GM12878 (cell line): ENCODE results near the gene MAFF.

Experiments used
- FOXM1 ChIP-seq: IDR thresholded peaks from 2 replicates; pipeline ENCODE4 v1.6.1; 2012; ENCODE audit warnings: low read depth, mild to moderate bottlenecking, inconsistent platforms, low read length, moderate library complexity
- RAD21 ChIP-seq: IDR thresholded peaks from 2 replicates; pipeline ENCODE4 v1.6.1; 2011; ENCODE audit warnings: mild to moderate bottlenecking, low read depth, low read length, moderate library complexity; ENCODE audit not compliant: insufficient read depth
- TF ChIP-seq, protein P1 (sequence below), 3 experiments: IDR thresholded peaks in 2 of 3; conservative IDR thresholded peaks in 1 of 3; 2 replicates each; pipeline ENCODE4 v1.5.1; 2011; ENCODE audit warnings: low read depth in 3 of 3, low read length in 3 of 3, mild to moderate bottlenecking in 3 of 3, control low read depth in 2 of 3, moderate library complexity in 2 of 3, inconsistent platforms in 1 of 3, mixed read lengths in 1 of 3; ENCODE audit not compliant: control insufficient read depth in 2 of 3, insufficient read depth in 1 of 3; ENCODE audit errors: extremely low read depth in 1 of 3

DNA sequence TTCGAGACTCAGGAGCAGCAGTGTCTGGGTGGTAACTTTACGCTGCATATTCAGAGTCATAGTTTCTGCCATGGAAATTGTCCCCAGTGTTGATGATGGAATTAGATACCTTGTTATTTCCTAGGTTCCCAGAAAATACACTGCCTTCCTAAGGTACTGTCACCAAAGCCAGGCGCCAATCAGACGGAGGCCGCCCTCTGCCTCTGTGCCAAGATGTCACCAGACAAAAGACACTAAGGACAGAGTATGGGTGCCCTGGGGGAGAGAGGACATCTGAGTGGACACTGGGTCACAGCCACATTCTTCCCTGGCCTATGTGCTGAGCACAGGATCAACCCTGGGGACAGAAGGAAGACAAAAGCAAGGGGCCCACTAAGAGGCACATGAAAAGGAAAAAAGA, 31.3 kb upstream of the MAFF start:
- no peak for TF ChIP-seq FOXM1
- no peak for TF ChIP-seq RAD21
- TF ChIP-seq, protein P1, sequence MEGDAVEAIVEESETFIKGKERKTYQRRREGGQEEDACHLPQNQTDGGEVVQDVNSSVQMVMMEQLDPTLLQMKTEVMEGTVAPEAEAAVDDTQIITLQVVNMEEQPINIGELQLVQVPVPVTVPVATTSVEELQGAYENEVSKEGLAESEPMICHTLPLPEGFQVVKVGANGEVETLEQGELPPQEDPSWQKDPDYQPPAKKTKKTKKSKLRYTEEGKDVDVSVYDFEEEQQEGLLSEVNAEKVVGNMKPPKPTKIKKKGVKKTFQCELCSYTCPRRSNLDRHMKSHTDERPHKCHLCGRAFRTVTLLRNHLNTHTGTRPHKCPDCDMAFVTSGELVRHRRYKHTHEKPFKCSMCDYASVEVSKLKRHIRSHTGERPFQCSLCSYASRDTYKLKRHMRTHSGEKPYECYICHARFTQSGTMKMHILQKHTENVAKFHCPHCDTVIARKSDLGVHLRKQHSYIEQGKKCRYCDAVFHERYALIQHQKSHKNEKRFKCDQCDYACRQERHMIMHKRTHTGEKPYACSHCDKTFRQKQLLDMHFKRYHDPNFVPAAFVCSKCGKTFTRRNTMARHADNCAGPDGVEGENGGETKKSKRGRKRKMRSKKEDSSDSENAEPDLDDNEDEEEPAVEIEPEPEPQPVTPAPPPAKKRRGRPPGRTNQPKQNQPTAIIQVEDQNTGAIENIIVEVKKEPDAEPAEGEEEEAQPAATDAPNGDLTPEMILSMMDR (IDR thresholded peaks at IDR 0.05 in 2 of 3, conservative IDR thresholded peaks at IDR 0.05 in 1 of 3; ENCODE audit: control insufficient read depth in 2 of 3, extremely low read depth in 1 of 3, insufficient read depth in 1 of 3, low read depth in 3 of 3, low read length in 3 of 3): no peak
